ENCODE results near the gene MYO6. TPM values are rescaled to one million over a fixed set of nuclear protein-coding genes. Genes with fewer than 3 reads are reported as not detected.

MYO6 gene
- polyA plus RNA-seq, 1 donor (not counting 4 experiments of a cell fraction or from before 2014, with no cell fraction given), result 24.5 TPM

GRCh38 chr6:75849329-75850025 is 100.4 kb downstream of the MYO6 start:
- FAIRE-seq, result peak; percentile 48
- Histone ChIP-seq H3K36me3 (ENCODE audit: control insufficient read depth in 2 of 2, extremely low read depth in 1 of 2, insufficient read depth in 2 of 2, low read length in 2 of 2) (peaks cover 0 to 1% of the 10 kb centered on the region in 2 experiments), H3K9me1 (ENCODE audit: control insufficient read depth, extremely low read depth, insufficient read depth, low read length) (no peaks in the 10 kb centered on the region), H4K20me1 (ENCODE audit: control insufficient read depth, extremely low read depth, insufficient read depth, low read length) (no peaks in the 10 kb centered on the region), H2AFZ (ENCODE audit: control insufficient read depth, low read length) (peak overlapping the region; percentile 27), H3K9ac (ENCODE audit: control insufficient read depth, extremely low read depth, insufficient read depth, low read length) (no peak overlapping the region), H3K27ac (ENCODE audit: control insufficient read depth, insufficient read depth, low read length) (no peak overlapping the region), H3K4me2 (ENCODE audit: control insufficient read depth, extremely low read depth, insufficient read depth, low read depth, low read length) (peak overlapping the region; percentile 73), H3K4me1 (ENCODE audit: control insufficient read depth, extremely low read depth, insufficient read depth, low read length) (peaks cover 14% of the 10 kb centered on the region), H3K4me3 (ENCODE audit: control insufficient read depth in 2 of 3, extremely low read depth in 1 of 3, insufficient read depth in 2 of 3, low read depth in 1 of 3, low read length in 3 of 3) (no peak overlapping the region), H3K27me3 (ENCODE audit: control insufficient read depth, extremely low read depth, insufficient read depth, low read length) (no peaks in the 10 kb centered on the region), H3K9me3 (ENCODE audit: control insufficient read depth, low read depth, low read length) (no peaks in the 10 kb centered on the region), H3K79me2 (ENCODE audit: control insufficient read depth, insufficient read depth, low read length) (no peaks in the 10 kb centered on the region)
- dilution Hi-C loops (cut with MboI; ENCODE audit: extremely low pct_ligation_motif_present, low sequenced_read_pairs), result no loop called here
- TF ChIP-seq EZH2 (IDR thresholded peaks at IDR 0.05; ENCODE audit: low read length), result no peak
- no peak for TF ChIP-seq CTCF (optimal IDR thresholded peaks at IDR 0.05 in 1 of 3, IDR thresholded peaks at IDR 0.05 in 1 of 3, conservative IDR thresholded peaks at IDR 0.05 in 1 of 3; ENCODE audit: extremely low read depth in 1 of 3, insufficient read depth in 2 of 3, low read length in 3 of 3)
- DNase-seq (ENCODE audit: low read depth, low spot score), result no peak

- TF ChIP-seq EZH2 (IDR thresholded peaks at IDR 0.05; ENCODE audit: low read length) (no peak), CTCF (optimal IDR thresholded peaks at IDR 0.05 in 1 of 3, IDR thresholded peaks at IDR 0.05 in 1 of 3, conservative IDR thresholded peaks at IDR 0.05 in 1 of 3; ENCODE audit: extremely low read depth in 1 of 3, insufficient read depth in 2 of 3, low read length in 3 of 3) (no peak)
- H3K27ac ChIP-seq (ENCODE audit: control insufficient read depth, insufficient read depth, low read length), result no peak overlapping the region
- H3K4me1 ChIP-seq (ENCODE audit: control insufficient read depth, extremely low read depth, insufficient read depth, low read length), result peaks cover 14% of the 10 kb centered on the region
- dilution Hi-C loops (cut with MboI; ENCODE audit: extremely low pct_ligation_motif_present, low sequenced_read_pairs), result no loop called here
- no peak overlapping the region for H3K9ac ChIP-seq (ENCODE audit: control insufficient read depth, extremely low read depth, insufficient read depth, low read length)
- DNase-seq (ENCODE audit: low read depth, low spot score) (no peak), FAIRE-seq (peak; percentile 79)
- H3K4me3 ChIP-seq (ENCODE audit: control insufficient read depth in 2 of 3, extremely low read depth in 1 of 3, insufficient read depth in 2 of 3, low read depth in 1 of 3, low read length in 3 of 3), result no peak overlapping the region
- no peak overlapping the region for H2AFZ ChIP-seq (ENCODE audit: control insufficient read depth, low read length)
- H3K79me2 ChIP-seq (ENCODE audit: control insufficient read depth, insufficient read depth, low read length), result no peaks in the 10 kb centered on the region
- H4K20me1 ChIP-seq (ENCODE audit: control insufficient read depth, extremely low read depth, insufficient read depth, low read length), result no peaks in the 10 kb centered on the region
- H3K27me3 ChIP-seq (ENCODE audit: control insufficient read depth, extremely low read depth, insufficient read depth, low read length), result no peaks in the 10 kb centered on the region
- H3K9me3 ChIP-seq (ENCODE audit: control insufficient read depth, low read depth, low read length), result no peaks in the 10 kb centered on the region
- H3K9me1 ChIP-seq (ENCODE audit: control insufficient read depth, extremely low read depth, insufficient read depth, low read length), result no peaks in the 10 kb centered on the region
- H3K4me2 ChIP-seq (ENCODE audit: control insufficient read depth, extremely low read depth, insufficient read depth, low read depth, low read length), result peak overlapping the region; percentile 73
- H3K36me3 ChIP-seq (ENCODE audit: control insufficient read depth in 2 of 2, extremely low read depth in 1 of 2, insufficient read depth in 2 of 2, low read length in 2 of 2), result peaks cover 0 to 1% of the 10 kb centered on the region in 2 experiments
Measured at GRCh38 chr6:75850026-75850833, 101.2 kb downstream of the MYO6 start.
